Measurements from ENCODE around the gene SMIM32. TPM values are rescaled to one million over a fixed set of nuclear protein-coding genes. Genes with fewer than 3 reads are reported as not detected.

SMIM32 gene
- total and polyA plus RNA-seq, 2 of the 13 experiments (the other 11 are each of a cell fraction or from before 2014, with no cell fraction given): 0.15 to 0.20 TPM

GRCh38 chr5:136147632-136148031 is 45.3 kb downstream of the SMIM32 start (continued):
- no peak for TF ChIP-seq ZNF484 (CRISPR knock-in tag; IDR thresholded peaks at IDR 0.05; ENCODE audit: borderline replicate concordance, low read depth)
- no peak for TF ChIP-seq SNAPC5 (CRISPR knock-in tag; IDR thresholded peaks at IDR 0.05; ENCODE audit: borderline replicate concordance)
- TF ChIP-seq SMARCC2 (IDR thresholded peaks at IDR 0.05): no peak
- no peak for TF ChIP-seq ZMYM3 (CRISPR knock-in tag; IDR thresholded peaks at IDR 0.05)
- TF ChIP-seq ZIK1 (CRISPR knock-in tag; IDR thresholded peaks at IDR 0.05; ENCODE audit: borderline replicate concordance, low read depth): no peak

- H2AFZ ChIP-seq (ENCODE audit: low read length): no peak overlapping the region
- H3K4me2 ChIP-seq (ENCODE audit: low read depth, low read length): no peak overlapping the region
- ATAC-seq: no peak
- no peak overlapping the region for H3K27ac ChIP-seq (ENCODE audit: extremely low read length, insufficient read depth, low read length)
- no peak for DNase-seq (ENCODE audit: low spot score)
- ChIA-PET CTCF (ENCODE audit: low intra/inter-chr PET ratio, low total read pairs) (no interaction called here), POLR2A (no interaction called here)
- H3K4me3 ChIP-seq (replicated peaks in 1 of 3; ENCODE audit: insufficient read depth in 1 of 3, low read depth in 2 of 3, low read length in 3 of 3): no peak overlapping the region
- H3K9ac ChIP-seq (ENCODE audit: insufficient read depth, low read depth, low read length): no peak overlapping the region
- no peaks in the 10 kb centered on the region for H3K9me3 ChIP-seq (ENCODE audit: low read length)
- TF ChIP-seq ZBTB33 (CRISPR knock-in tag; IDR thresholded peaks at IDR 0.05): no peak
- TF ChIP-seq GTF2F1 (IDR thresholded peaks at IDR 0.05; ENCODE audit: low read length): no peak
- TF ChIP-seq ATF5 (CRISPR knock-in tag; IDR thresholded peaks at IDR 0.05; ENCODE audit: low read depth): no peak
- no peak for TF ChIP-seq HMG20B (CRISPR knock-in tag; conservative IDR thresholded peaks at IDR 0.05)
- no peak for TF ChIP-seq ZNF678 (CRISPR knock-in tag; IDR thresholded peaks at IDR 0.05)
- no peak for TF ChIP-seq SMARCC2 (IDR thresholded peaks at IDR 0.05)
- H3K27me3 ChIP-seq (ENCODE audit: control insufficient read depth in 1 of 2, insufficient read depth in 2 of 2, low read length in 2 of 2): no peaks in the 10 kb centered on the region
- peaks cover 0 to 6% of the 10 kb centered on the region in 2 experiments; a peak in 1 of 5 replicates for H3K36me3 ChIP-seq (replicated peaks in 1 of 2; ENCODE audit: control insufficient read depth in 1 of 2, insufficient read depth in 2 of 2, low read length in 2 of 2)
- in situ Hi-C loops (cut with HindIII; ENCODE audit: extremely low pct_ligation_motif_present, low pct_unique_long_range_greater_than_20kb): no loop called here
- H3K79me2 ChIP-seq (ENCODE audit: insufficient read depth, low read length): peaks cover 100% of the 10 kb centered on the region
- H4K20me1 ChIP-seq (ENCODE audit: insufficient read depth, low read length): peaks cover 61% of the 10 kb centered on the region
- BruUV-seq (replicated peaks): no TSS peak
- WGBS (ENCODE audit: low lambda C conversion rate): 92% methylated on average over 3 of the region's 3 CpGs
- FAIRE-seq: no peak
- intact Hi-C loops (cut with micrococcal nuclease; ENCODE audit: unreplicated experiment): no loop called here
- H3K4me1 ChIP-seq (ENCODE audit: insufficient read depth, low read length): peaks cover 53% of the 10 kb centered on the region
Measured at GRCh38 chr5:136146201-136146600, 46.8 kb downstream of the SMIM32 start.
